ENCODE measurements around the gene ZNF564.

The ZNF564 gene

GRCh38 chr19:12485571-12485970 lies 65.7 kb downstream of the ZNF564 start:
- H3K27ac ChIP-seq: no peak overlapping the region
- TF ChIP-seq CTCF (conservative IDR thresholded peaks at IDR 0.05; ENCODE audit: low read depth): no peak
- DNase-seq (ENCODE audit: low spot score): no peak
- POLR2A ChIA-PET (ENCODE audit: low non-redundant PET): interaction anchor here (1.1 kb wide), 1 partner anchor 152 kb away, joined by 3 read pairs; no protein-coding TSS in a partner anchor
- CTCF ChIA-PET: no interaction called here

- CTCF ChIA-PET: no interaction called here
- no peak for DNase-seq (ENCODE audit: low spot score)
- TF ChIP-seq CTCF (conservative IDR thresholded peaks at IDR 0.05; ENCODE audit: low read depth): no peak
- H3K27ac ChIP-seq: peak overlapping the region; percentile 65
- POLR2A ChIA-PET (ENCODE audit: low non-redundant PET): interaction anchor here (1.1 kb wide), 1 partner anchor 151 kb away, joined by 3 read pairs; no protein-coding TSS in a partner anchor
Observed at GRCh38 chr19:12485052-12485416, 66.2 kb downstream of the ZNF564 start.

DNA sequence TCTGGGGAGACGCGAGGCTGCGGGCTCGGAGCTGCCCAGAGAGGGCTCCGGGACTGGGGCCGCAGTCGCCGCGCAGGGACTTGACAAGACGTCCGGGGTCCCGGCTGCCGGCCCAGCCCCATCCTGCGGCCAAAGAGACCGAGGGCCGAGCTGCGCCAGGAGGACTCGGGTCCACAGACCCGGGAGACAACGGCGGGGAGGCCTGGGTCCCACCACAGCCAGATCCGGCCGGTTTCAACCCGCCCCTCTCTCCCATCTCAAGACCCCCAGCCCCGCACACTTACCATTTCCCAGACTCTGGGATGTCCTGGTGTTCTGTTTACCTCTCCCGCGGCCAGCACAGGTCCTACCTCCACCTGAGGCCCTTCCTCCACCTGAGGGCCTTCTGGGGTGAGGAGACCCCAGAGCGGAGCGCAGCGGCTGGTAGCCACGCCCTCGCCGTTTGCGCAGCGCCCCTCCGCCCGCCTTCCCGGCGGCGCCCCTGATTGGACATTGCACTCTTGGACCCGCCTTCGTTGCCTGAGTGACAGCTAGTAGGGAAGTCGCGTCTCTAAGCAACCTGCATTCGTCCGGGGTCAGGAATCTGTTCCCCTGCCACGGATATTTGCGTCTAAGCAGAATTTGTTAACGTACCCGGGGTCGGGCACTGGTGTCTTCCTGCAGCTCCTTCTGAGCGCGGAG lies 66.8 kb downstream of the ZNF564 start, which contains the start of gene ZNF709:
ZNF709 (minus strand) TSS at position 446 of the 681 bp plus-strand sequence; CDS start at position 287, 159 bp downstream.
- peak within 1 kb of the TSS; percentile 65 for H3K27ac ChIP-seq
- DNase-seq (ENCODE audit: low spot score): peak; percentile 92
- no peak for TF ChIP-seq CTCF (conservative IDR thresholded peaks at IDR 0.05; ENCODE audit: low read depth)
- POLR2A ChIA-PET (ENCODE audit: low non-redundant PET): no interaction called here
- CTCF ChIA-PET: interaction anchor here (0.6 kb wide), 1 partner anchor 63 kb away, joined by 3 read pairs; no protein-coding TSS in a partner anchor

DNA sequence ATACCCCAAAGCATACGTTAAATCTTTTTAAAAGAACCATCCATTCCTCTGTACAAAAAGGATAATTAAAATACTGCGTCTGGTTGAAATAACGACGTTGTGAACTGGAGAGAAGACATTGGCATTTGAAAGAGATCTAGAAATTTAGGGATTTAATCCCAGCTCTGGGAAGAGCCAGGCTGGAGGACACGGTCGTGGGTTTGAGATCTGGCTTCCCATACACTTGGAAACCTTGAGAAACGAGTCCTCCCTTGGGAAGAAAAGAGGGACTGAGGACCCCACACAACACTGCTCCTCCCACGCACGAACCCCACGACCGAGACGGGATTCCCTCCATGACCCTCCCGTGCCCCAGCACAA lies 67.3 kb downstream of the ZNF564 start:
- no peak for DNase-seq (ENCODE audit: low spot score)
- ChIA-PET POLR2A (ENCODE audit: low non-redundant PET) (no interaction called here), CTCF (interaction anchor here (0.6 kb wide), 1 partner anchor 62 kb away, joined by 3 read pairs; no protein-coding TSS in a partner anchor)
- TF ChIP-seq CTCF (conservative IDR thresholded peaks at IDR 0.05; ENCODE audit: low read depth): no peak
- peak overlapping the region; percentile 65 for H3K27ac ChIP-seq

DNA sequence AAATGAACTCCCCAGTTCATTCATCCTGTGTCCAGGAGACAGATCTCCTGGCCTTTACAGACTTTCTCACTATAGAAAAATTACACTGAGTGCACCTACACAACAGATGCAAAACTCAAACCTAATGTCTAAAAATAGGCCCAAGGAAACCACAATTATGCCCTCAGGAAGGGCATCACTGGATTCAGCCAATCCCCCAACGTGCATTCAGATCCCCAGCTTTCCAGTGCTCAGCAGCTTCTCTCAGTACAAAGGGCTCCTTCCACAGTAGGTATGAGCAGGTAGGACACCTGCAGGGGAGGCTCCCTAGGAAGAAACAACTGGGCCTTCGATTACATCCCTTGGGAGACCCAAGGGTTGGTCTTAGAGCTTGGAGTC lies 68.8 kb downstream of the ZNF564 start:
- ChIA-PET POLR2A (ENCODE audit: low non-redundant PET) (interaction anchor here (0.6 kb wide), 1 partner anchor 619 kb away, joined by 3 read pairs; no protein-coding TSS in a partner anchor), CTCF (no interaction called here)
- no peak for DNase-seq (ENCODE audit: low spot score)
- no peak for TF ChIP-seq CTCF (conservative IDR thresholded peaks at IDR 0.05; ENCODE audit: low read depth)
- no peak overlapping the region for H3K27ac ChIP-seq

GRCh38 chr19:12481781-12482508 lies 69.3 kb downstream of the ZNF564 start:
- no peak for TF ChIP-seq CTCF (conservative IDR thresholded peaks at IDR 0.05; ENCODE audit: low read depth)
- H3K27ac ChIP-seq: no peak overlapping the region
- POLR2A ChIA-PET (ENCODE audit: low non-redundant PET): interaction anchor here (0.6 kb wide), 1 partner anchor 10 kb away, joined by 4 read pairs; no protein-coding TSS in a partner anchor
- CTCF ChIA-PET: no interaction called here
- no peak for DNase-seq (ENCODE audit: low spot score)

Measured in RWPE1 (cell line).